Measurements from ENCODE around the gene DDX41.

Gene DDX41

DNA sequence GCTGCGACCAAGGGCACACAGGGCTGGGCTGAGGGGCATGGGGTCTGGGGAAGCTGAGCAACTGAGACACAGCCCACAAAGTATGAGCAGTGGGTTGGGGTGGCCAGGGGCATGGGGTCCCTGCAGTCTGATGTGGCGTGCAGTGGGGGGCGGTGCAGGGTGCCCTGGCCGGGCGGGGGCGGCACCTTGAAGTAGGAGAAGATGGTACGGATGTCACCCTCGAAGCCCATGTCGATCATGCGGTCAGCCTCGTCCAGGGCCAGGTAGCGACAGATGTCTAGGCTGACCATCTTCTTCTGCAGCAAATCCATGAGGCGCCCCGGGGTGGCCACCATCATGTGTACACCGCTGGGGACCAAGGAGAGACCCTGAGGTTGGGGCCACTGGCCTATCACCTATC is 3.3 kb downstream of the DDX41 start:
- DNase-seq (ENCODE audit: low spot score) (no peak), FAIRE-seq (no peak)

GRCh38 chr5:177512736-177513380 is 3.9 kb downstream of the DDX41 start:
- DNase-seq (ENCODE audit: low spot score) (no peak), FAIRE-seq (no peak)

- no peak for FAIRE-seq
- no peak for DNase-seq (ENCODE audit: low spot score)
Measured at GRCh38 chr5:177511796-177512675, 4.7 kb downstream of the DDX41 start.

- DNase-seq (ENCODE audit: low spot score) (no peak), FAIRE-seq (no peak)
Measured at GRCh38 chr5:177511181-177511580, 5.6 kb downstream of the DDX41 start.

DNA sequence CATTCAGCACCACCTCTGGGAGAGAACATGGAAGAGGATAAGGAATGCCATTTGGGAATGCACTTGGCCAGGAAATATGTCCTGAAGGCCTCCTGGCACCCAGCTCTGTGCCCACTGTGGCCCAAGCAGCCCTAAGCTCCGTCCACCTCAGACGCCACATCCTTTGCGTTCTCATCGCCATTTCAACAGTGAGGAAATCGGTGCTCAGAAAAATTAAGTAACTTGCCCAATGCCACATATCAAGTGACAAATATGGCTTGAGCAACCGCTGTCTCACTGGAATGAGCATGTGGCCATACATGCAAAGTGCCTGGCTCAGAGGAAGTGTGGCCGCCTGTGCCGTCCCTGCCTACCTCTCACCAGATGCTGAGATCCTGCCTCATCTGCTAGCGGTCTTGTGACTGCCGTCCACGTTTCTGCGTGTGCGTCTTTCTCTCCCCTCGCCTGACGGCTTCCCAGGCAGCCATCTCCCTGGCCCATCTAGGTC is 6.2 kb downstream of the DDX41 start:
- FAIRE-seq (no peak), DNase-seq (ENCODE audit: low spot score) (no peak)

- FAIRE-seq, result no peak
- DNase-seq (ENCODE audit: low spot score), result no peak
Measured at GRCh38 chr5:177509991-177510566, 6.7 kb downstream of the DDX41 start.

GRCh38 chr5:177509381-177509951 is 7.3 kb downstream of the DDX41 start, which contains the start of gene DOK3:
TSS of gene DOK3 (minus strand) at chr5:177509826. CDS start at chr5:177509540, 286 bp downstream.
- DNase-seq (ENCODE audit: low spot score) (no peak), FAIRE-seq (no peak)

- FAIRE-seq (no peak), DNase-seq (ENCODE audit: low spot score) (no peak)
Measured at GRCh38 chr5:177508837-177509236, 7.9 kb downstream of the DDX41 start.

GRCh38 chr5:177508221-177508611 is 8.5 kb downstream of the DDX41 start:
- FAIRE-seq (no peak), DNase-seq (ENCODE audit: low spot score) (no peak)

- no peak for FAIRE-seq
Measured at GRCh38 chr5:177507596-177508220, 9.1 kb downstream of the DDX41 start.

DNA sequence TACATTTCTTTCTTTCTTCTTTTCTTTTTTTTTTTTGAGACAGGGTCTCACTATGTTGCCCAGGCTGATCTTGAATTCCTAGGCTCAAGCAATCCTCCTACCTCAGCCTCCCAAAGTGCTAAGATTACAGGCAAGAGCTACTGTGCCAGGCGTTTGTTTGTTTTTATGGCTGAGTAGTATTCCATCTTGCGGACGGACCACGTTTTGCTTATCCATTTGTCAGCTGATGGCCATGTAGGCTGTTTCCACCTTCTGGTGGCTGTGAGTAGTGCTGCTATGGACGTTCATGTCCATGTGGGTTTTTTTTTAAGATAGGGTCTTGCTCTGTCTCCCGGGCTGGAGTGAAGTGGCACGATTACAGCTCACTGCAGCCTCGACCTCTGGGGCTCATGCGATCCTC is 9.6 kb downstream of the DDX41 start:
- DNase-seq (ENCODE audit: low spot score) (no peak), FAIRE-seq (no peak)

More at GRCh38 chr5:177507596-177508220, 9.1 kb downstream of the DDX41 start:
- no peak for DNase-seq (ENCODE audit: low spot score)

DNA sequence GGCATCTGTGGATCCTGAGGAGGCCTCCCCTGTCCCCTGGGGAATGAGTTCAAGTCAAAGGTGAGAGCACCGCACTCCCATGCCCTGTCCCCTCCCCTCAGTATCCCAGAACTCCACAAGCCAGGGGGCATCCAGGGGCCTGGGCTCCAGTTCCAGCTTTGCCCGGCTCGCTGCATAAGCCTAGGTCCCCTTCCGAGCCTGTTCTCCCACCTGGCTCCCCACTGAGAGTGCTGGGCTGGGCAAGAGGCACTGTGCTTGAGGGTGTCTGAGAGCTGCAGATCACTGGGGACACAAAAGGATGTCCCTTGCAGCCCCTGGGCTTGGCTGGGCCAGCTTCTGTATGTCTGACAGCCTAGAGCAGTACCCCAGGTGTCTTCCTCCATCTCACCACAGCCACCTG is 11.7 kb downstream of the DDX41 start:
- DNase-seq (ENCODE audit: low spot score) (no peak), FAIRE-seq (no peak)

DNA sequence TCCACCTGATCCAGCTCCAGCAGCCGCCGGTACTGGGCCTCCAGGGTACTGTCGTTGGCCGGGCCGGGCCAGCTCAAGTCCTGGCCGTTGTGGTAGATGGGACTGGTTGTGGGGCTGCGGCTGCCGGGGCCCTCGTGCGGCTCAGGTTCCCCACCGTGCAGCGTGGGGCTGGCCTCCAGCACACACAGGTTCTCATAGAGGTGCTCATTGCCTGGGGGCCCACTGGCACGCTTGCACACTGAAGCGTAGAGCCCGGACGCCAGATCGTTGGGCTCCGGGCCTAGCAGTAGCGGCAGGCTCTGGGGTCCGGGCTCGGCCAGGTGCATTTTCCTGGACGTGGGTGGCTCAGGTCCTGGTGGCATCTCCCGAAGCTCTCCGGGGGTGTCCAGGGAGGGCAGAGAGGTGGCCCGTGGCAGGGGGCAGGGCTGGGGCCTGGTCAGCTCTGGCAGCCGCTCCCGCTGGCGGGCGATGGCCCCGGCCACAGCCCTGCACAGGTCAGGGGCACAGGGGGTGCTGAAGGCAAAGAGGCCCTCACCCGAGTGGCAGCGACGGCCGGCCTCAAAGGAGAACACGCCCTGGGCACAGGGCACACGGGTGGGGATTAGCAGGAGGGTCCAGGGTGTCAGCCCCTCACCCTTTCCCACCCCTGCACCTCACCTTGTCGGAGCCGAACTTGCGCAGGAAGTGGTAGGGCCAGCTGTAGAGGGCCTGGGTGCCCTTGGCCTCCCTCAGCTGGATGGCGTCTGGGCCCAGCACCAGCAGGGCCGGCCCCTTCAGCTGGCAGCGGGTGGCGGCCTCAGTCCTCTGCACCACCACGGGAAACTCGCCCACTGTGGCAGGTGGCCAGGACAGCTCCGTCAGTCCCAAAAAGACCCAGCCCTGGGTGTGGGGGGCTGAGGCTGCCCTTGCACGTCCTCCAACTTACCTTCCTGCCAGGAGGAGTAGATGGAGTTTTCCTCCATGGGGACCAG is 12.4 kb downstream of the DDX41 start:
- FAIRE-seq (no peak), DNase-seq (ENCODE audit: low spot score) (no peak)

GRCh38 chr5:177503351-177504085 is 13.2 kb downstream of the DDX41 start:
- no peak for DNase-seq (ENCODE audit: low spot score)
- FAIRE-seq, result no peak

GRCh38 chr5:177502886-177503285 is 13.9 kb downstream of the DDX41 start:
- FAIRE-seq, result no peak
- no peak for DNase-seq (ENCODE audit: low spot score)

- FAIRE-seq (no peak), DNase-seq (ENCODE audit: low spot score) (no peak)
Measured at GRCh38 chr5:177501874-177502678, 14.7 kb downstream of the DDX41 start.

DNA sequence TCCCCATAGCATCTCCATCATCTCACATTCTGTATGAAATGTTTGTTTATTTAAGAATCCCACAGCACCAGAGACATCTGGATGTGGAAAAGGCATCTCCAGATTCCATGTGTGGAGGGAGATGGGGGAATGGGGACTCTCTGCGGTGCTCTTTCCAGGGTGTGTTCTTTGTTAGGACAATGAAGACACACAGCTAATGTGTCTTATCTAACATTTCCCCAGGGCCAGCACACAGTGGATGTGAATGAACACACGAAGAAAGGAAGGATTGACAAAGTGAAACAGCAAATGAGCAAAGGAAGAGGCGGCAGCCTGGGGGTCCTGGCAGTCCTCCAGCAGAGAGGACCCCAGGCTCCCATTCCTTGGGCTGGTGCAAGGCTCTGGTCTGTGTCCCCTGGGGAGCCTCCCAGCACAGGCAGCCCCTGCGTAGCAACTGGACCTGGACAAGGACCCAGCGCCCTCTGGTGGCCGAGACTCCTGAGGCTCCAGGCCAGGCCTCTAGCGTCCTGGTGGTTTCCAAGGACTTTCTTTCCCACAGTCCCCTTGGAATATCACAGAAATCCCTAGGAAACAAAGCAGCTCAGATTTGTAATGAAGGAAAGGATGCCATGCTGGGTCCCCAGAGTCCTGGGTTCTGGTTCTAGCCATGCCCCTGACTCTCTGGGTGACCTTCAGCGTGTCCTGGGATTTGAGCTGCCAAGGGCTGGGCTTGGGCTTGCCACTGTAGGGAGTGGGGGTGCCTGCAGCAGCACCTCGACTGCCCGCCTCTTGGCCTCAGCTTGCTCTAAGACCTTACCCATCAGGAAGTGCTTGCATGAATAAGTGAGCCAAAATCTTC is 15.9 kb downstream of the DDX41 start:
- FAIRE-seq, result no peak
- peak; percentile 57 for DNase-seq (ENCODE audit: low spot score)

- no peak for FAIRE-seq
Measured at GRCh38 chr5:177499842-177500241, 16.9 kb downstream of the DDX41 start.

More at GRCh38 chr5:177499842-177500241, 16.9 kb downstream of the DDX41 start:
- DNase-seq (ENCODE audit: low spot score), result no peak

Data from RCC 7860 (cell line).